ENCODE results near the gene STK31. TPM values are rescaled to one million over a fixed set of nuclear protein-coding genes. Genes with fewer than 3 reads are reported as not detected.

STK31 gene
- total and polyA plus RNA-seq, 2 donors (not counting 1 experiment from before 2014, with no cell fraction given) = 0.13 to 1.8 TPM

DNA sequence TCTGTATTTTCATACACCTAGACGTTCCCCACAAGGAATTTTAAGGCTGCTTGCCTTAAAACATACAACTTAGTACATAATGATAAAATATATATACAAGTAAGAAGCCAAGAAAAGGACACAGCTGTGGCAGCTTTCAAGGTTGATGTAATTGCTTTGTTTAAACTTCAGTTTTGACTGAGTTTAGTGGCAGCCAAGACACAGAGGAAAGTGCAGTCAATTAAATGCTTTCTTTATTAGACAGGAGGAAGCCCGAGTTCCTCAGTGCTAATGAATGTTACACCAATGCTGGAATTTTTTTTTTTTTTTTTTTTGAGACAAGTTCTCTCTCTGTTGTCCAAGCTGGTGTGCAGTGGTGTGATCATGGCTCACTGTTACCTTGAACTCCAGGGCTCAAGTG lies 11.2 kb upstream of the STK31 start:
- ChIA-PET POLR2A (interaction anchor here (0.7 kb wide), 1 partner anchor 1476 kb away, joined by 6 read pairs; no protein-coding TSS in a partner anchor), CTCF (interaction anchor here (0.6 to 5.3 kb wide), 11 partner anchors 11 to 897 kb away, joined by 3 to 34 read pairs (median 3); partner anchors contain the start of gene STK31)
- Histone ChIP-seq H3K4me2 (replicated peaks; ENCODE audit: low read depth, low read length, poor library complexity, severe bottlenecking) (no peak overlapping the region), H4K20me1 (ENCODE audit: control insufficient read depth, insufficient read depth, low read length, poor library complexity, severe bottlenecking) (no peaks in the 10 kb centered on the region), H3K9me3 (ENCODE audit: control extremely low read depth in 1 of 3, control insufficient read depth in 2 of 3, insufficient read depth in 1 of 3, low read length in 2 of 3) (no peaks in the 10 kb centered on the region), H3K4me1 (ENCODE audit: control insufficient read depth in 2 of 2, insufficient read depth in 2 of 2, low read length in 2 of 2) (no peaks in the 10 kb centered on the region), H3K79me2 (ENCODE audit: control insufficient read depth, insufficient read depth, low read length) (no peaks in the 10 kb centered on the region), H3K27me3 (replicated peaks in 1 of 4; ENCODE audit: control extremely low read depth in 1 of 4, control insufficient read depth in 3 of 4, insufficient read depth in 4 of 4, low read length in 3 of 4) (no peaks in the 10 kb centered on the region), H3K9ac (ENCODE audit: low read length) (no peak overlapping the region), H3K27ac (ENCODE audit: low read length in 2 of 2) (no peak overlapping the region), H3K4me3 (ENCODE audit: control extremely low read depth in 1 of 5, extremely low read depth in 1 of 5, insufficient read depth in 1 of 5, low read depth in 2 of 5, low read length in 4 of 5) (no peak overlapping the region), H3K36me3 (replicated peaks in 1 of 2; ENCODE audit: control extremely low read depth in 1 of 2, control insufficient read depth in 1 of 2, extremely low read depth in 1 of 2, insufficient read depth in 2 of 2, low read length in 1 of 2) (peaks cover under 1 to 2% of the 10 kb centered on the region in 2 experiments), H2AFZ (ENCODE audit: insufficient read depth, low read depth, low read length, poor library complexity, severe bottlenecking) (no peak overlapping the region)
- TF ChIP-seq EZH2 (IDR thresholded peaks at IDR 0.05; ENCODE audit: borderline replicate concordance, insufficient read depth, low read depth, low read length, poor library complexity, severe bottlenecking) = no peak
- Mint-ChIP-seq H3K4me3 (no peak overlapping the region), H3K4me1 (peaks cover 2% of the 10 kb centered on the region), H3K27me3 (no peaks in the 10 kb centered on the region), H3K9me3 (ENCODE audit: insufficient read depth) (no peaks in the 10 kb centered on the region), H3K27ac (no peak overlapping the region)
- ATAC-seq (ENCODE audit: low read depth) (no peak), DNase-seq (no peak)
- WGBS (ENCODE audit: insufficient coverage) = 50% methylated on average over 1 of the region's 2 CpGs
- intact Hi-C loops (cut with micrococcal nuclease) = loop anchor here (5.0 kb wide), 2 partner anchors 888 to 968 kb away; no protein-coding TSS in a partner anchor

DNA sequence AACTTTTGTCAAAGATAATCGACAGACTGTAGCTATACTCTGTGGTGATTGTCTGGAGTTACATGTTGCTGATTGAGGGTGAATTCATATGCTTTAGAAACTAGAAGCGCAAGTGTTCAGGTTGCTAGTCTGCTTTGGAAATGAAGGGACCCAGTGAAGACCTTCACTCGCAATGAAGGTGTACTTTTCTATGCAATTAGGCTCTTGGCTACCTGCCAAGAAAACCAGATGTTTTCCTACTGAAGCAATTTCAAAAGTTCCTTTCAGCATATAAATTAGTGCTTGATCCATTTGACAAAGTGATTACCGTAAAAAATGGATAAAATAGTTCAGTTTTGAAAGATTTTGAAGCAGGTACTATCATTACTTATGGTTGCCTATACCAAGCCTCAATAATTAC lies 10.0 kb upstream of the STK31 start:
- Mint-ChIP-seq H3K9me3 (ENCODE audit: insufficient read depth) (peaks cover 4% of the 10 kb centered on the region), H3K27ac (no peak overlapping the region), H3K4me1 (peaks cover 2% of the 10 kb centered on the region), H3K4me3 (no peak overlapping the region), H3K27me3 (no peaks in the 10 kb centered on the region)
- no peak overlapping the region for H3K4me2 ChIP-seq (replicated peaks; ENCODE audit: low read depth, low read length, poor library complexity, severe bottlenecking)
- intact Hi-C loops (cut with micrococcal nuclease) = no loop called here
- no peak for DNase-seq
- H4K20me1 ChIP-seq (ENCODE audit: control insufficient read depth, insufficient read depth, low read length, poor library complexity, severe bottlenecking) = no peaks in the 10 kb centered on the region
- no peaks in the 10 kb centered on the region for H3K79me2 ChIP-seq (ENCODE audit: control insufficient read depth, insufficient read depth, low read length)
- TF ChIP-seq, protein P1, sequence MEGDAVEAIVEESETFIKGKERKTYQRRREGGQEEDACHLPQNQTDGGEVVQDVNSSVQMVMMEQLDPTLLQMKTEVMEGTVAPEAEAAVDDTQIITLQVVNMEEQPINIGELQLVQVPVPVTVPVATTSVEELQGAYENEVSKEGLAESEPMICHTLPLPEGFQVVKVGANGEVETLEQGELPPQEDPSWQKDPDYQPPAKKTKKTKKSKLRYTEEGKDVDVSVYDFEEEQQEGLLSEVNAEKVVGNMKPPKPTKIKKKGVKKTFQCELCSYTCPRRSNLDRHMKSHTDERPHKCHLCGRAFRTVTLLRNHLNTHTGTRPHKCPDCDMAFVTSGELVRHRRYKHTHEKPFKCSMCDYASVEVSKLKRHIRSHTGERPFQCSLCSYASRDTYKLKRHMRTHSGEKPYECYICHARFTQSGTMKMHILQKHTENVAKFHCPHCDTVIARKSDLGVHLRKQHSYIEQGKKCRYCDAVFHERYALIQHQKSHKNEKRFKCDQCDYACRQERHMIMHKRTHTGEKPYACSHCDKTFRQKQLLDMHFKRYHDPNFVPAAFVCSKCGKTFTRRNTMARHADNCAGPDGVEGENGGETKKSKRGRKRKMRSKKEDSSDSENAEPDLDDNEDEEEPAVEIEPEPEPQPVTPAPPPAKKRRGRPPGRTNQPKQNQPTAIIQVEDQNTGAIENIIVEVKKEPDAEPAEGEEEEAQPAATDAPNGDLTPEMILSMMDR (IDR thresholded peaks at IDR 0.05) = no peak
- no peak for TF ChIP-seq EZH2 (IDR thresholded peaks at IDR 0.05; ENCODE audit: borderline replicate concordance, insufficient read depth, low read depth, low read length, poor library complexity, severe bottlenecking)
- H3K9ac ChIP-seq (ENCODE audit: low read length) = no peak overlapping the region
- H3K36me3 ChIP-seq (replicated peaks in 1 of 2; ENCODE audit: control extremely low read depth in 1 of 2, control insufficient read depth in 1 of 2, extremely low read depth in 1 of 2, insufficient read depth in 2 of 2, low read length in 1 of 2) = peaks cover 2 to 4% of the 10 kb centered on the region in 2 experiments
- no peak for ATAC-seq (ENCODE audit: low read depth)
- H3K4me3 ChIP-seq (ENCODE audit: control extremely low read depth in 1 of 5, extremely low read depth in 1 of 5, insufficient read depth in 1 of 5, low read depth in 2 of 5, low read length in 4 of 5) = no peak overlapping the region
- H3K9me3 ChIP-seq (ENCODE audit: control extremely low read depth in 1 of 3, control insufficient read depth in 2 of 3, insufficient read depth in 1 of 3, low read length in 2 of 3) = peaks cover 0 to under 1% (median 0%) of the 10 kb centered on the region in 3 donors
- 100% methylated on average over 1 of the region's 4 CpGs for WGBS (ENCODE audit: insufficient coverage)
- no peak overlapping the region for H3K27ac ChIP-seq (ENCODE audit: low read length in 2 of 2)
- H3K4me1 ChIP-seq (ENCODE audit: control insufficient read depth in 2 of 2, insufficient read depth in 2 of 2, low read length in 2 of 2) = no peaks in the 10 kb centered on the region
- CTCF ChIA-PET = interaction anchor here (0.7 to 5.3 kb wide), 3 partner anchors 10 to 160 kb away, joined by 3 to 34 read pairs (median 5); partner anchors contain the start of gene STK31
- H3K27me3 ChIP-seq (replicated peaks in 1 of 4; ENCODE audit: control extremely low read depth in 1 of 4, control insufficient read depth in 3 of 4, insufficient read depth in 4 of 4, low read length in 3 of 4) = no peaks in the 10 kb centered on the region
- POLR2A ChIA-PET = no interaction called here
- no peak overlapping the region for H2AFZ ChIP-seq (ENCODE audit: insufficient read depth, low read depth, low read length, poor library complexity, severe bottlenecking)
